Activated CD4-positive, alpha-beta T cell treated with anti-CD3 and anti-CD28 coated beads for 24 hours (primary cell): ENCODE measurements around the gene CPLX4.

ENCODE experiments used
- DNase-seq, 2 donors: peaks; one replicate each; pipeline ENCODE4 v3.0.0-alpha.2; 2020; ENCODE audit warnings: low read depth in 2 of 2

Gene CPLX4

DNA sequence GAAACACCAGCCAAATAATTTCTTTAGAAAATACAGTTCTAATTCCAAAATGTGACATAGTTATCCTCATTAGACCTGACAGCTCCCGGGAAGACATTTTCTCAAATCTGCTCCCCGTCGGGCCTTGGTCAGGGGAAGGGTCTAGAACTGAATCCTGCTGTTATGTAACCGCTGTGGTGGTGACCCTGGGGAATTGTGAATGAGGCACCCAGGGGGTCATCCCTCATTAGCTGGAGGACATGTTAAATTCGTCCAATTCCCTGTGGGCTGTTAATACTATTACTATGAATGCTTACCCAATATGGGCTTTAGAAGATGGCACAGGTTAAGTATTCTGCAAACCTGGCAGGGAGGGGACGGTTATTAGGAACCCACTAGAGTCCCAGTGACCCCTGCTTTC is 11.8 kb downstream of the CPLX4 start:
- DNase-seq, result no peak

DNA sequence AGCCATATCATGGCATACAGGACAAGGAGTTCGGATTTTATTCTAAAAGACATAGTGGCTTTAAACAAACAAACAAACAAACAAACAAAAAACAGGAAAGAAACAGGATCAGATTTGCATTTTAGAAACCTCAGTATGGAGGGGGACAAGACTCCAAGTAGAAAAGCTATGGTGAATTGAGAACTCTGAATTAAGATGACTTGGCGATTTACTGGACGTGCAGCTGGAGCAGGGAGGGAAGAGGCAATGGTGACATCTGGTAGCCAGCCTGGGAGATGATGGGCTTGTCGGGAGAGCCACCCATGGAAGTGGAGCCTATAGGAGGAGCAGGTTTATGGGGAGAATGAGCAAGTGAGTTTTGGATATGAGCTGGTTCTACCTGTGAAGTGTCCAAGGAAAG is 13.2 kb downstream of the CPLX4 start:
- no peak for DNase-seq

DNA sequence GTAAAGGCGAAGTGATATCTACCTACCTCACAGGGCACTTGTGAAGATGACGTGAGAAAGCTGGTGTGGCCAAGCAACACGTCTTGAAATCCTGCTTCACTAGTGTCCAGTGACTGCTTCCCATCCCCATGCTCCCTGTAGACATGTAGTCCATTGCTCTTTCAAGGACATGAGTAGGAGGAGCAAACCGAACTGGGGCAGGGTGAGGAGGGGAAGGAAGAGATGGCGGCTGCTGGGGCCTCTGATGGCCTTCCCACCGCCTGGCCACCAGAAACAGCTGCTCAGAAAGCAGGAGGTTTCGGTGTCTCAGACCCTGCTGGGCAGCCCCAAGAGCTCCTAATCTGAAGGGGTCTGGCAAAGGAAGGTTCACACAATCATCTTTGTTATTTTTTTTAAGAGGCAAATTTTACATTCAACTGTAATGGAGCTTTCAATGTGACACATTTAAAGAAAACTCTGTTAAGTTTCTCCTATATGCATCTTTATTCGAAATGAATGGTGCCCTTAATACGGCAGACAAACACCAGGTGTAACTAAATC is 14.7 kb downstream of the CPLX4 start:
- no peak for DNase-seq

- DNase-seq, result no peak
Measured at GRCh38 chr18:59303006-59303405, 15.4 kb downstream of the CPLX4 start.

DNA sequence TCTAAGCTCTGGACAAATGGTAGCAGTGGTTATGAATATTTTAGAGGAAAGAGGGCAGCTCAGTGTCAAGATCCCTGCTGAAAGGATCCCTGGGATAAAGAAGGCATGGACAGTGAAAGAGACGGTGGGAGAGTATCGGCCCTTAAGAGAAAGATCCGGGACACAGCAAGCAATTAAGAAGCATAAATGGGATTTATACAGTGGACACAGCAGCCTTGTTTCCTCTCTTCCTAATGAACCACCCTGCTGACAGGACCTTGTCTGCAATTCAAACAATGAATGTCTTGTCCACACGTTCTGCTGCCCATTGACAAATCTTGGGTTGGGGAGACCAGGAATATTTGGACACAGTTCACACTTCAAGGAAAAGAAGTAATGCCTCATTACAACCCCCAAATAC is 16.5 kb downstream of the CPLX4 start:
- no peak for DNase-seq

DNA sequence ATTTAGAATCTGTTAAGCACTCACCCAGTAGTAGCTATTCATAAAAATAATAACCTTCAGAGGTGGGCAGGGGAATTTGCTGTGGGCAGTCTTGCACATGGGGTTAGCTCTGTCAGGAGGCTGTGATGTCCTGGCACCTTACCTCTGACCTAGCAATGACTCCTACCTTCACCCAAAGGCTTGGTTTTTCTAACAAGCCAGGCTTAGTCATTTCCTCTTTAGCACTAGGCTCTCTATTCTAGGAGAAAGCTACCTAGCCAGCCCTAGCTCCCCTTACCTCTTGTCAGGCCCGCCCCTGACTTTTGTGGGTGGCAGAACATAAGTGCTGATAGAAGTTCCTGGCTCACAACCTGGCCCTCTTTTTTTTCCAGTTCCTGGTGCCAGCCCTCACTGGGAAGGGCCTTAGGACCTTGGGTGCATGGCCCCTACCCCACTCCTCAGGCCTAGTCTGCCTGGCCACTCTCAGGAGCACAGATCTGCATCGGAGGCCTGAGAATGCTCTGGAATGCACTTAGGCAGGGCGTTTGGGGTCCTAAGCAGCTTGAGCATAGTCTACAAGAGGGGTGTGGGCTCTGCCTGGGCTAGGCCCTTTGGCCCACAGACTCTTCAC is 17.7 kb downstream of the CPLX4 start:
- DNase-seq, result no peak

DNA sequence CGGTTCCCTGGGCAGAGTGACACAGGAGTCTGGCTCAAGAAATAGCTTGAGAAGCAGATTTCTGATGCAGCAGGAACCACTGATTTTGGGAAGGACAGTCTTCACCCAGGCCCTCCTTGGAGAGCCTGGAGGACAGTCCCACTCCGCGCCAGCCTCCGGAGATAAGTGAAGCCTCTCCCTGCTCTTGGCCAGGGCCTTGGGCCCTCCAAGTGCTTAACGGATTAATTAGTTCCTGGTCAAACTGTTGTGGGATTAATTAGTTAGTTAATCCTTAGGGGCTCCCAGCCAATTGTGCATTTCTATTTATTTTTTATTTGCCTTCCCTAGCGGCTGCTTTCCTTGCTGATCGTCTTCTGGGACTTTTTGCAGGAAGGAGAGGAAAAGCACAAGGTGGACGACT is 19.6 kb downstream of the CPLX4 start:
- no peak for DNase-seq

- DNase-seq, result no peak
Measured at GRCh38 chr18:59293317-59293716, 25.1 kb downstream of the CPLX4 start.

GRCh38 chr18:59286341-59286740 is 32.1 kb downstream of the CPLX4 start:
- no peak for DNase-seq

DNA sequence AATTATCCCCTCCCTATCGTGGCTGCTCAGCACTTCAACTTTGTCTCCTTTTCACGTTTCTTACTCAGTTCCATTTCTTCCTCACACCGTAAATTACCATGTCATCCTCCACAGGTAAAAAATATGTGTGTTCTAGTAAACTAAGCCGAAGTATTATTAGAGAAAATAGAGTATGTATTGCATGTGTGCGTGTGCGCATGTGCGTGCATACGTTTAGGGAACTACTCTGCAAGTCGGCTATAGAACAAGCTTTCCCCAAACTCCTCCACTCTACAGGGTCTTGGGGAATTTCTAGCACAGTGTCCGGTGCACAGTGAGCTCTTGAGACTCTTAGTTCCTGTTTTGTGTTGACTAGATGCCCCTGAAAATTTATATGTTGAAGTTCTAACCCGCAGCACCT is 36.1 kb downstream of the CPLX4 start:
- DNase-seq, result no peak

DNA sequence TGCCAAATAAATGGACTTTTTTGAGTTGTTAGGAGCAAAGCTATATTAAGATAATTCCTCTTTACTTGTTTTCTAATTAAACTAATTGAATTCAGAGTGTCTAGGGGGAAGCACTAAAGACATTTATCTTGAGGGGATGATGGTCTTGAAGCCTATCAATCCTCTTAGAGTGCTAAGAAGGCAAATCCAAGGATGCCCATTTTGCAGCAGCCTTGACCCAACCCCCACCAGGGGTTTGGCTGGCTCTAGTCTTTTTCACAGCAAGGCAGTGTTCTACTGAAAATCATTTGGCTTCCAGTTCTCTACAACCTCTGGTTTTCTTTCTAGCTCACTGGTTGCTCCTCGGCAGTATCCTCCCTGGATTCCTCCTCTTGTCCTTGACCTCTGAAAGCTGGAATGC is 38.7 kb downstream of the CPLX4 start:
- no peak for DNase-seq

- DNase-seq, result no peak
Measured at GRCh38 chr18:59279193-59279592, 39.3 kb downstream of the CPLX4 start.

GRCh38 chr18:59278793-59279192 is 39.7 kb downstream of the CPLX4 start:
- no peak for DNase-seq

DNA sequence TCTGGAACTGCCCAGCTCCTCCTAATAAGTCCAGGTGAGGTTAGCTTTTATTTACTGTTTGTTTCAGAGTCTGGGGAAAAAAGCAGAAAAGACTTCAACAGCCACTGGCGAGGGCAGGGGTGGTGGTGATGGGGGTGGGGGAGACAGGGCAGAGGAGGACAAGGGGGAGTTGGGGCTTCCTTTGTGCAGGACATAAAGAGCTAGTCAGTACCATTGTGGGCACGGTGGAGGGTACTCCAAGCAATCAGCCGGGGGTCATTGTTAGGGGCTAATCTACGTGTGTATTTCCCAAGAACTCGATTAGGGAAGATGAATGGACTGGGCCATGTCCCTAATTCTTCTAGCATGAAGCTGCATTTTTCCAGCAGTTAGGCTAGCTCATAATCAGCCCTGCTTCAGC is 42.4 kb downstream of the CPLX4 start:
- DNase-seq, result no peak

- no peak for DNase-seq
Measured at GRCh38 chr18:59275406-59275949, 43.0 kb downstream of the CPLX4 start.

DNA sequence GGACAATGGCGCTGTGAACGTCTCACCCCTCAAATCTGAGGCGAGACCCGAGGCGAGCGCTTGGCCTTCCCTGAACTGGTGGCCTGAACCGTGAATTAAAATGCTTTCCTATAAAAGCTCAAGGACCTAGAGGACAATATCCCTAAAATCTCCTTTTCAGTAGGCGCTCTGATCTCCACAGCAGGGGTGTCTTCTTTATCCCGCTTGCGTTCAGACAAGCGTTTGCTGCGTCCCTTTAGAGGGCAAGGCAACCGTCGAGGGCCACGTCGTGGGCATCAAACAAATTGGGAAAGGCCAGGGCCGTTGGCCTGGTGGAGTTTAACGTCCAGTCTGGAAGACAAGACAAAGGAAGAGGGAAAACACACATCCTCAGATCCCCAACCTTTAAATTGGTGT is 43.9 kb downstream of the CPLX4 start:
- DNase-seq, result no peak

GRCh38 chr18:59273759-59274532 is 44.5 kb downstream of the CPLX4 start:
- no peak for DNase-seq

GRCh38 chr18:59272891-59273758 is 45.3 kb downstream of the CPLX4 start, which contains the start of gene RAX:
Gene RAX, minus strand, starts transcription at chr18:59273454. Its CDS starts 248 bp downstream, at chr18:59273206.
- DNase-seq, result no peak

DNA sequence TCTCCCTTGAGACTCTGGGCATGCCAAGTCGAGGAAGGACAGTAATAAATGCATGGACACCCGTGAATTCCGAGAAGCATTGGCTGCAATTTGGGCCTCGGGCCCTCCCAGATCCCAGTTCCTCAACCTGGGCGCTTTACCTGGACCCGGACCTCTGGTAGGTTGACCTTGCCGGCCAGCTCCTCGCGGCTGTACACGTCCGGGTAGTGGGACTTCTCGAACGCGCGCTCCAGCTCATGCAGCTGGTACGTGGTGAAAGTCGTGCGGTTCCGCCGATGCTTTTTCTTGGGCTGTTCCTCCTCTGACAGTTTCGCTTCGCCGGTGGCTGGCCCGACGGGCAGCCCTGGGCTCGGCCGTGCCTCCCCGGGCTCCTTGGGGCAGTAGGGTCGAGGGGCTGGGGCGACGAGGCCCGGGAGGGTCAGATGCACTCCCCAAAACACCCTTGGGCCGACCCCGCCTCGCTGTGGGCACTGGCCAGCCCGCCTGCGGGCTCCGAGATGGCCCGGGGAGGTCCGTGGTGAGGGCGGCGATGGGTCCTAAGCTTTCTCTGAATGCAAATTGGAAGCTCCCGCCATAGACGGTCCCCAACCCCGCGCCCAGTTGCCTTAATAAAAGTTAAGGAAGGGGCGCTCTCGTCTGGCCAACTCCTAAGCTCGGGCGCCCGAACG is 46.1 kb downstream of the CPLX4 start:
- no peak for DNase-seq

DNA sequence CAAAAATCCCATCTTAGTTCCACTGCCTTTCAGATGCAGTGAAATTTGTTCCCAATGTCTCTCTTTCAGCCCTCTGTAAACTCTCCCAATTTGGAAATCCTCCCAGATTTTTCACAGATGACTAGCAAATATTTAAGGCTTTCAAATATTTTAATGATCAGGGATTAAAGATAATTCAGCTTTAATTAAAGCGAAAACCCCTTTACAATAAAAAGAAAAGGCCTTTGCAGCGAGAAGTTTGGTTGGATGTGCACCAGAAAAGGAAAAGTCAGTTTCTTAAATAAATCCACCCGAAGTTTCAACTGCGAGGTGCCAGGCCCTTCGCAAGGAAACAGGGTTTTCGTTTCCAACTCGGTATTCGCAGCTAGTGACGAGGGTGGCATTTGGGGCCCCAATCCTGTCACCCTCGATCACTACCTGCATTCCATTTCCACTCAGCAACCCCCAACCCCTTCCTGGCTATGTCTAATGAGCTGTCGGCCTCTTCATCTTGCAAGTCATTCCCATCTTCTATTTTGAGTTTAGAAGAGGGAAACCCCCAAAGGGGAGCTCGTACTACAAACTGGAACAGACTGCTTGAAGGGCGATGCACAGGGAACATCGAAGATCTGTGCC is 46.7 kb downstream of the CPLX4 start:
- no peak for DNase-seq

GRCh38 chr18:59270689-59271257 is 47.7 kb downstream of the CPLX4 start:
- no peak for DNase-seq
